Fibroblast of lung (primary cell): ENCODE measurements around the gene SCFD2. TPM values are rescaled to one million over a fixed set of nuclear protein-coding genes. Genes with fewer than 3 reads are reported as not detected.
A peak's percentile ranks its signal among the peaks of the same experiment; 100 is the strongest.

ENCODE experiments used
- DNase-seq, 2 donors: peaks; one replicate each; pipeline versions ENCODE4 v3.0.0 to v3.0.0-alpha.2; 2010; ENCODE audit warnings: low read depth in 2 of 2
- H2AFZ ChIP-seq: 2 replicates; pipeline ENCODE4 v1.5.1; 2012; ENCODE audit warnings: low read length, control low read depth, inconsistent platforms
- H3K27ac ChIP-seq: 2 replicates; pipeline ENCODE4 v1.5.1; 2011; ENCODE audit warnings: low read length, control low read depth; ENCODE audit not compliant: insufficient read depth
- H3K27me3 ChIP-seq: 2 replicates; pipeline ENCODE4 v1.5.1; 2011; ENCODE audit warnings: mild to moderate bottlenecking, low read length; ENCODE audit not compliant: control insufficient read depth, insufficient read depth
- H3K36me3 ChIP-seq: 2 replicates; pipeline ENCODE4 v1.5.1; 2011; ENCODE audit warnings: low read length; ENCODE audit not compliant: control insufficient read depth, insufficient read depth
- H3K4me1 ChIP-seq: 2 replicates; pipeline ENCODE4 v1.5.1; 2011; ENCODE audit warnings: low read length; ENCODE audit not compliant: control insufficient read depth, insufficient read depth; ENCODE audit errors: extremely low read depth
- H3K4me2 ChIP-seq: 2 replicates; pipeline ENCODE4 v1.5.1; 2011; ENCODE audit warnings: low read length, control low read depth; ENCODE audit not compliant: insufficient read depth; ENCODE audit errors: extremely low read depth
- H3K4me3 ChIP-seq, 4 experiments: fragments of 200-600 bp in 1 of 4; sonication (generic) in 1 of 4; replicated peaks in 1 of 4; 2 replicates each; pipeline ENCODE4 v1.5.1; 2011 to 2016; ENCODE audit warnings: low read length in 4 of 4, low read depth in 3 of 4, mild to moderate bottlenecking in 3 of 4, control low read depth in 2 of 4, inconsistent platforms in 1 of 4, mixed read lengths in 1 of 4; ENCODE audit not compliant: insufficient read depth in 1 of 4; ENCODE audit errors: control extremely low read depth in 1 of 4
- H3K79me2 ChIP-seq: 2 replicates; pipeline ENCODE4 v1.5.1; 2012; ENCODE audit warnings: mild to moderate bottlenecking, low read length, inconsistent platforms; ENCODE audit not compliant: control insufficient read depth, insufficient read depth
- H3K9ac ChIP-seq: 2 replicates; pipeline ENCODE4 v1.5.1; 2011; ENCODE audit warnings: mild to moderate bottlenecking, low read length, control low read depth; ENCODE audit not compliant: insufficient read depth
- H3K9me3 ChIP-seq: 2 replicates; pipeline ENCODE4 v1.5.1; 2012; ENCODE audit warnings: low read depth, low read length; ENCODE audit not compliant: control insufficient read depth, insufficient read depth
- H4K20me1 ChIP-seq: 2 replicates; pipeline ENCODE4 v1.5.1; 2011; ENCODE audit warnings: low read length; ENCODE audit not compliant: control insufficient read depth, insufficient read depth; ENCODE audit errors: extremely low read depth
- CTCF ChIP-seq, 2 donors: IDR thresholded peaks in 1 of 2; conservative IDR thresholded peaks in 1 of 2; 1 replicate in 1 of 2; 2 replicates in 1 of 2; pipeline ENCODE4 v1.5.1; 2011 to 2012; ENCODE audit warnings: low read length in 2 of 2, control low read depth in 1 of 2, inconsistent platforms in 1 of 2, low read depth in 1 of 2, mild to moderate bottlenecking in 1 of 2
- EZH2 ChIP-seq: IDR thresholded peaks from 2 replicates; pipeline ENCODE4 v1.5.1; 2012; ENCODE audit warnings: low read length, control low read depth, mild to moderate bottlenecking; ENCODE audit errors: missing control alignments
- polyA plus RNA-seq, 2 donors: library from polyadenylated mRNA; depleted of rRNA in 1 of 2; stranded (reverse) in 1 of 2; unstranded in 1 of 2; fragments of >200 nt; gene quantifications; 2 replicates each; pipeline ENCODE4 v1.2.1, GENCODE V29; 2011 to 2012; ENCODE audit warnings: missing spikeins in 1 of 2
- total RNA-seq: library from RNA; depleted of rRNA; stranded (reverse); fragments of >200 nt; gene quantifications from 2 replicates; pipeline ENCODE4 v1.2.1, GENCODE V29; 2014

Gene SCFD2
- total and polyA plus RNA-seq, 2 donors (not counting 1 experiment from before 2014, with no cell fraction given): 16.2 to 23.1 TPM

GRCh38 chr4:52870225-52870624, 495.6 kb downstream of the SCFD2 start:
- H3K36me3 ChIP-seq: no peaks in the 10 kb centered on the region
- no peaks in the 10 kb centered on the region for H3K9me3 ChIP-seq
- H2AFZ ChIP-seq: no peak overlapping the region
- TF ChIP-seq CTCF (conservative IDR thresholded peaks at IDR 0.05 in 1 of 2, IDR thresholded peaks at IDR 0.05 in 1 of 2; ENCODE audit: low read depth in 1 of 2, low read length in 2 of 2) (no peak), EZH2 (no peak)
- H3K4me2 ChIP-seq: no peak overlapping the region
- no peak overlapping the region for H3K9ac ChIP-seq
- peaks cover 5% of the 10 kb centered on the region for H3K4me1 ChIP-seq
- no peak overlapping the region for H3K27ac ChIP-seq
- DNase-seq: no peak
- no peaks in the 10 kb centered on the region for H3K79me2 ChIP-seq
- no peak overlapping the region for H3K4me3 ChIP-seq
- no peaks in the 10 kb centered on the region for H3K27me3 ChIP-seq
- H4K20me1 ChIP-seq: no peaks in the 10 kb centered on the region

GRCh38 chr4:52869656-52870055, 496.2 kb downstream of the SCFD2 start:
- TF ChIP-seq EZH2: no peak
- no peak for TF ChIP-seq CTCF (conservative IDR thresholded peaks at IDR 0.05 in 1 of 2, IDR thresholded peaks at IDR 0.05 in 1 of 2; ENCODE audit: low read depth in 1 of 2, low read length in 2 of 2)
- H4K20me1 ChIP-seq: no peaks in the 10 kb centered on the region
- H3K36me3 ChIP-seq: no peaks in the 10 kb centered on the region
- peaks cover 5% of the 10 kb centered on the region for H3K4me1 ChIP-seq
- DNase-seq: no peak
- no peak overlapping the region for H3K27ac ChIP-seq
- H3K9me3 ChIP-seq: no peaks in the 10 kb centered on the region
- no peaks in the 10 kb centered on the region for H3K79me2 ChIP-seq
- no peak overlapping the region for H3K4me2 ChIP-seq
- no peak overlapping the region for H3K4me3 ChIP-seq
- no peak overlapping the region for H3K9ac ChIP-seq
- H3K27me3 ChIP-seq: no peaks in the 10 kb centered on the region
- H2AFZ ChIP-seq: no peak overlapping the region

GRCh38 chr4:52869196-52869595, 496.7 kb downstream of the SCFD2 start:
- Histone ChIP-seq H2AFZ (no peak overlapping the region), H4K20me1 (no peaks in the 10 kb centered on the region), H3K9ac (no peak overlapping the region), H3K36me3 (no peaks in the 10 kb centered on the region), H3K9me3 (no peaks in the 10 kb centered on the region), H3K4me1 (peaks cover 5% of the 10 kb centered on the region), H3K4me3 (no peak overlapping the region), H3K79me2 (no peaks in the 10 kb centered on the region), H3K27ac (no peak overlapping the region), H3K4me2 (no peak overlapping the region), H3K27me3 (no peaks in the 10 kb centered on the region)
- DNase-seq: peak; percentile 19 to 73
- TF ChIP-seq CTCF (conservative IDR thresholded peaks at IDR 0.05 in 1 of 2, IDR thresholded peaks at IDR 0.05 in 1 of 2; ENCODE audit: low read depth in 1 of 2, low read length in 2 of 2): no peak
- TF ChIP-seq EZH2: no peak
